GM18520 (cell line): Measurements from ENCODE around the gene CA10.

Experiments used
- ATAC-seq: cut with Tn5 transposase; IDR thresholded peaks from one replicate; pipeline ENCODE4 v1.9.1; 2021; ENCODE audit not compliant: unreplicated experiment

The CA10 gene

GRCh38 chr17:52048137-52048898 is 110.2 kb downstream of the CA10 start:
- ATAC-seq, result no peak

DNA sequence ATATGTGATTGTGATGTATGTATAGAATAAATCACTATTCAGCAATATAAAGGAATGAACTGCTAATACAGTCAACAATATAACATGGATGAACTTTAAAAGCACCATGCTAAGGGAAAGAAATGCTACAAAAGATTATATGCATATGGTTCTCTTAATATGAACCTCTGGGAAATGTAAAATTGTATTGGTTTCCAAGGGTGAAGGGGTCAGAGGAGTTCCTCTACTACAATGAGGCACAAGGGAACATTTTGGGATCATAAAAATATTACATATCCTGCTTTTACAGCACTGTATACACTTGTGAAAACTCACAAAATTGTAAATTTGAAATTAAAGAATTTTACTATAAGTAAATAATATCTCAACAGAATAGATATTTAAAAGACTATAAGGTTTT is 111.4 kb downstream of the CA10 start:
- ATAC-seq, result no peak

DNA sequence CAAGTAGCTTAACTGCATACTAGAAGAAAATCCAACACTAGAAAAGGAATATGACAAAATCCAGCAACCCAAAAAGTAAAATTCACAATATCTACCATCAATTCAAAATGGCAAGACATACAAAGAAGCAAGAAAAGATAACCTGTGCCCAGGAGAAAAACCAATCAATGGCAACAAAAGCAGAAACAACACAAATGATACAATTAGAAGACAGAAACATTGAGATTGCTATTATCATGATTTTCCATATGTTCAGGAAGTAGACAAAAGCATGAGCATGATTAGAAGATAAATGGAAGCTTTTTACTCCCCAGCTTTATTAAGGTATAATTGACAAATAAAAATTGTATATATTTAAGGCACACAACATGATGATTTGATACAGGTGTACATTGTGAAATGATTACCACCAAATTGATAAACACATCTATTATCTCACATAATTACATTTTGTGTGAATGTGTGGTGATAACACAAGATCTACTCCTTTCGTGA is 117.3 kb downstream of the CA10 start:
- ATAC-seq, result no peak

- ATAC-seq, result no peak
These were observed 122.1 kb downstream of the CA10 start for GRCh38 chr17:52036416-52036815.

DNA sequence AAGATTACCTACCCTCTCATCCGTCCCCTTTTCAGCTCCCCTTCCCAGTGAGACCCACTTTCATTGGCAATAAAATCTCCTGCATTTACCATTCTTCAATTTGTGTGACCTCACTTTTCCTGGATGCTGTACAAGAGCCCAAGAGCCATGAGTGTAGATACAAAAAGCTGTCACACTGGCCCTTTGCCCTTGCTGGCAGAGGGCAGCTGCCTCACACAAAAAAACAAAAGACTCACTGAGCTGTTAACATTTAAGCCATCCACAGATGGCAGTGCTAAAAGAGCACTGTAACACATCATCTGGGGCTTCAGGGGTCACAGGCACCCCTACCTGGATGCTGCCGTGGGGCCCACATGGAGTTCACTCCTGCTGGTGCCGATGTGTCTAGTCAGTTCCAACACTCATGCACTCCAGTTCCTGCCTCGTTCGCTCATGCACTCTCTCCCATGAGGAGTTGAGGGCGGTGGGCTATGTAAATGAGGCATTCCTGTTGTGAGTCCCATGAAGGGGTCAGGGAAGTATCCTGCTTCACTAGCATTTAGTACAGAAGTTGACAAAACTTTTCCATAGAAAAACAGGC is 123.1 kb downstream of the CA10 start:
- ATAC-seq, result no peak

DNA sequence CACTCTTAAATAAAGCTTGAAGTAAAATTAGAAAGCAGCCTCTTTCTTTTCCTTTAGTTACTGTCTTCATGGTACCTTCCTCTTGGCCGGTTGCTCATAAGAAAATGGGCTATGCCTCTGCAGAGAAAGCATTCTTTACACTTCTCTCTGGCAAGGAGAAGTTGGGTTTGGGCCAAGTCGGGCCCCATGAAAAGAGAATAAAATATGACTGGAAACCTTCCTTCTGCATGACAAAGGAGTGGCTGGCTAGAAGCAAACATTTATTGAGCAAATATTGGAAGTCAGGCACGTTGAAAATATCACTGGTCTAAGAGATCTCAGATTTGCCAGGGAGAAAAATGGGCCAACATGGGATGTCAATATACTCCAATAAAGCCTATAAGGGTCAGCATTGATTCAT is 126.1 kb downstream of the CA10 start:
- no peak for ATAC-seq

DNA sequence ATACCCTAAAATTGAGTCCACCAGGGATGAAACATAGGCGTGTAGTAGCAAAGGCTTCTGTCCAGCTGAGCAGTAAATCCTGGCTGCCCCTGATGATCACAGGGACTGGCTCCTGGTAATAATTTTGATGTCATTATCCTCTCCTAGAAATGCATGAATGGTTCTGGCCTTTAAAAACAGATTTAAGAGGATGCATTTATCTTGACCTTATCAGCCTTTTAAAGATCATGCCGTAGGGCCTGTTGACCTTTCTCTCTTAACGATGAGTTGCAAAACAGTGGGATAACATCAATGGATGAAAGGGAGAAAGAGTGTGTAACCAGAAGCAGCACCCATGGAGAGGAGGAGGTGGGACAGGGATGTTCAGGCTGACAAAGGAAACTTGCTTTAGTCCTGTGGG is 128.5 kb downstream of the CA10 start:
- no peak for ATAC-seq

- ATAC-seq, result no peak
These were observed 130.8 kb downstream of the CA10 start for GRCh38 chr17:52027620-52028295.

DNA sequence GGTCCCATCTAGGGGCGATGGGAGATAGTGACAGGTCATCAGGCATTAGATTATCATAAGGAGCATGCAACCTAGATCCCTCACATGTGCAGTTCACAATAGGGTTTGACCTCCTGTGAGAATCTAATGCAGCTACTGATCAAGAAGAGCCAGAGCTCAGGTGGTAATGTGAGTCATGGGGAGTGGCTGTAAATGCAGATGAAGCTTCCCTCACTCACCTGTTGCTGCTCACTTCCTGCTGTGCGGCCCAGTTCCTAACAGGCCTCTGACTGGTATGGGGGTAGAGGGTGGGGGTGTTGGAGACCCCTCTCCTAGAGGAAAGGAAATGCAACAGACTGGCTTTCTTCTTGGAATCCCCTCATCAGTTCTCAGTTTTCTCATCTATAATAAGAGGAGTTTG is 131.4 kb downstream of the CA10 start:
- ATAC-seq, result no peak

DNA sequence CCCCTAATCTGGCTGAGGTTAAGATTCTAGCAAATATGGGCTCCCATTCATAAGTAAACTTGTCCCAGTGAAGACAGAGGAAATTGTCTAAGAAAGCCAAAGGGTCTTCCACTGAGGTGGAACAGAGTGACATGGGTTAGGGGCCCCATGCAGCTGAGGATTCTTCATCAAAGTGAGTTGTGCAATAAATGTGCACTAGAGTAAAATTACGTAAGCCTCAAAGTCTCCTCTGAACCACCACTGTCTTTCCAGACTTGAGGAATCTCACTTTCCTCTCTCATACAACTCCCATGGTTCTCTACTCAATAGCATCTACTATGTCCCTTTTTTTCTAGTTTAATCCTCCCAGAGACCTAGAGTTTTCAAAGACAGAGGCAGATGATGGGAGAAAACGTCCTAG is 132.4 kb downstream of the CA10 start:
- no peak for ATAC-seq

DNA sequence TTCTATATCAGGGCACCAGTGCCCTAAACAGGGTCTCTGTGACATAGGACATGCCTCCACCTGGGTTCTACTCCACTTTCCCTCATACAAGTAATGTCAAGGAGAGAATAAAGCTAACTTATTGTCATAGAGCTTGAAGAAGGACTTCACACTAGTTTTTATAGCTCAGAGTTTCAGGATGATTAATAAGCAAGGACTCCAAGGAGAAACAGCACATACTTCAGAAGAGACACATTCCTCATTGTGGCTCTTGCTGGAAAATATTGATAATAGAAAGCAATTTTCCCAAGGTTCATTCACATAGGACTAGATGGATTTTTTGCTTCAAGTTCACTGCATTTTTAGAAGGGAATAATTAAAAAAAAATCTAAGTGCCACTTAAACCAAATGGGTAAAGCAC is 133.3 kb downstream of the CA10 start:
- ATAC-seq, result no peak

DNA sequence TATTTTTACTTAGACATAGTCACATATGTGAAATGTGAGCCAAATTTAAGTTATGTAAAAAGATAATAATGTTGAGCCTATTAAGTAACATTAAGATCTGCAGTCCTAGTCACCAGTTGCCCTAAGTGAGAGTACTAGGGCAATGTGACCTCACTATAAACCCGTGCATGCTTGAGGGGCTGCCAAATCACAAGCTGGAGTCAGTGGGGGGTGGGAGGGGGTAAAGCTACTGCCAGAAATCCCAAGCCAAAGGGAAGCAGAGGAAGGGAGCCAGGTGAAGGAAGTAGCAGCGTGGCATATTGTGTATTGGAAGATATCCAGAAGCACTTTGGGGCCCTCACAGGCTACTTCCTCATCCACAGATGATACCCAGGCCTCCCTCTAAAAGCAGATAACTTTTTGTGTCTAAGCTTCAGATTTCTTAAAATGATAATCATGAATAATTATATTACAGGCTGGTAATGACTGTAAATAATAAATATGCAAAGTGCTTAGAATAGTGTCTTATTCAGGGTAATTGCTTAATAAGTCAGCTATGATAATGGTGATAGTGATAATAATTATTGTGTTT is 134.1 kb downstream of the CA10 start:
- ATAC-seq, result no peak

DNA sequence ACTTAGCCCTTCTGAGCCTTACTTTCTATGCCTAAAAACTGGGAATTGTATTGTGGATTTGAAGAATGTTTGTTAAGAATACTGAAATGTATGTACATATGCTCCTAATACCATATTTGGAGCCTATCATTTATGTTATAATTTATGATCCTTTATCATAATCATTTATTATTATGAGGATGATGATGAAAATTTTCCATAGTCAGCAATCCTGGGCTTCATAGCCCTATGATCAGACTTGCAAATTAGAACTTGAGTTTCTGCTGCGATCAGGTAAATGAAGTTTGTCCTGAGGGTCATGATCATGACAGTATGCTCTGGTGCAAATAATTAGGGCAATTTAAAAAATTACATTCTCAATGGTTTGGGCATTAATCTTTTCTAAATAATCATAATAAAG is 147.4 kb downstream of the CA10 start:
- ATAC-seq, result no peak

GRCh38 chr17:51999654-52000053 is 158.9 kb downstream of the CA10 start:
- ATAC-seq, result no peak

GRCh38 chr17:51997723-51998122 is 160.8 kb downstream of the CA10 start:
- no peak for ATAC-seq

GRCh38 chr17:51995797-51996403 is 162.6 kb downstream of the CA10 start:
- no peak for ATAC-seq

DNA sequence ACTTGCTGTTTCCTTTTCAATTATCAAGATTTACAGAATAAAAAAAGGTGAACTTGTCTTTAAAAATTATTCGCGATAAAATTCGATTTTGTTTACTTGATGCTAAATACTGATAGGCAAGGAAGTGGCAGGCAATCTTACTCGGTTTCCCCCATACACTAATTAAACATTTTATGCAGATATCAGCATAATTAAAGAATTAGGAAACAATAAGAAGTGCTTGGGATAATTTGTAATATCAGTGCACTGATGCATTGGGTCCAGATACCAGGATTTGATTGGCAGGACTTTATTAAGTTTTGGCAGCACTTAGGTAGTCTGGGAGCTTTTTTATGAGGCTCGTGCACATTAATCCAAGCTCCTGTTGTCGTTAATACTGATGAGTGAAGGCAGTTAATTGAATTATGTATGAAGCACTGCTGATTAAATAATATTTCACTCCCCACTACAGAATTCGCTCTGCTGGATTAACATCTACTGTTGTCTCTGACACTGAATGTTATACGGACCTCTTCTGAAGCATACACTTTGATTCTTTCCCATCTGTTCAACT is 165.6 kb downstream of the CA10 start:
- ATAC-seq, result no peak

DNA sequence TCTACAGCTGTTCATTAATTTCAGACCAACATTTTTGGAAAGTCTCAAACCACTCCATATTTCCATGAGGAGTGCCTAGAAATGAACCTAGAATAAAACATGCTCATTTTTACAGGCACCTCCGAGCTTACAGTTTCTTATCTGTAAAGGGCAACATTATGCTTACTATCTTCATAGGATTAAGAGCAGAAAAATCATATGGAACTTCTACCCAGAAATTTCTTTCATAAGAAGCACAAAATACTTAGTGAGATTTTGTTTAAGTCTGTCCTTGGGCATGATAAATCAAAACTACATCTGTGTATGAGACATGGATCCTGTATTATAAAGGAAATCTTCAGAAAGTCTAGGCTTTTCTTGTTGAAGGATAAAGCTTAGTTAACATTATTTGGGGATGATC is 187.4 kb downstream of the CA10 start:
- ATAC-seq, result no peak

- ATAC-seq, result no peak
These were observed 196.8 kb downstream of the CA10 start for GRCh38 chr17:51961689-51962088.

GRCh38 chr17:51957786-51958185 is 200.7 kb downstream of the CA10 start:
- ATAC-seq, result no peak

DNA sequence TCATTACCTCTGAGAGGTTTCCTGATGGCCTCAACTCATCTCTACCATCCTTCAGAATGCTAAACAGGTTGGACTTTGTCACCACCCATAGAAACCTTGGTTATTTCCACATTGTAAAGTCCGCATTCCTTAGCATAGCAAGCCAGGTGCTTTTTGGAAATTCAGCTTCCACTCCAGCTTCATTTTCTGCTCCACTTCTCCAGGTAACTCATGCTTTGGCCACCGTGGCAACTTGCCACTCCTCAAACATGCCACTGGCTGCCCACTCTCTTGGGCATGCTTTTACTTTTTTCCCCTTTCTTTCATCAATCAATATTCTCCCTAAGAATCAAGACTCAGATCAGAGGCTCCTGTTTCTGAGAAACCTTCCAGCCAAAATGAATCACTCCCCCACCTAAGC is 203.3 kb downstream of the CA10 start:
- ATAC-seq, result no peak
